MM.1S (cell line): Measurements from ENCODE around the gene GCSAM.

Experiments used
- DNase-seq: peaks from one replicate; pipeline ENCODE4 v3.0.0-alpha.2; 2015
- H2AFZ ChIP-seq: fragments of 300-600 bp; sonication (generic); 2 replicates; pipeline ENCODE4 v1.6.0; 2016; ENCODE audit warnings: antibody characterized with exemption, low read length
- H3F3A ChIP-seq: fragments of 300-600 bp; sonication (generic); 2 replicates; pipeline ENCODE4 v1.6.1; 2016; ENCODE audit warnings: mild to moderate bottlenecking, antibody characterized with exemption, low read length, moderate library complexity, mixed read lengths; ENCODE audit not compliant: insufficient read depth
- H3K27ac ChIP-seq: fragments of 300-600 bp; sonication (generic); 2 replicates; pipeline ENCODE4 v1.5.1; 2016; ENCODE audit warnings: mild to moderate bottlenecking, low read length
- H3K27me3 ChIP-seq: fragments of 300-600 bp; sonication (generic); replicated peaks from 2 replicates; pipeline ENCODE4 v1.6.0; 2016; ENCODE audit warnings: low read length; ENCODE audit not compliant: insufficient read depth
- H3K36me3 ChIP-seq: fragments of 300-600 bp; sonication (generic); replicated peaks from 2 replicates; pipeline ENCODE4 v1.6.1; 2016; ENCODE audit warnings: mild to moderate bottlenecking, low read length, mixed read lengths; ENCODE audit not compliant: insufficient read depth
- H3K4me1 ChIP-seq: fragments of 300-600 bp; sonication (generic); 2 replicates; pipeline ENCODE4 v1.6.1; 2016; ENCODE audit warnings: low read length, mixed read lengths
- H3K4me2 ChIP-seq: fragments of 300-600 bp; sonication (generic); 2 replicates; pipeline ENCODE4 v1.6.0; 2016; ENCODE audit warnings: low read depth, low read length
- H3K4me3 ChIP-seq: fragments of 300-600 bp; sonication (generic); 2 replicates; pipeline ENCODE4 v1.5.1; 2016; ENCODE audit warnings: low read length, mixed read lengths
- H3K79me2 ChIP-seq: fragments of 300-600 bp; sonication (generic); 2 replicates; pipeline ENCODE4 v1.6.1; 2016; ENCODE audit warnings: mixed run types, low read length, mixed read lengths
- H3K9ac ChIP-seq: fragments of 300-600 bp; sonication (generic); 2 replicates; pipeline ENCODE4 v1.6.1; 2016; ENCODE audit warnings: low read length, mixed read lengths
- H3K9me2 ChIP-seq: fragments of 300-600 bp; sonication (generic); replicated peaks from 2 replicates; pipeline ENCODE4 v1.6.1; 2016; ENCODE audit warnings: mild to moderate bottlenecking, low read length, mixed read lengths; ENCODE audit not compliant: insufficient read depth
- H3K9me3 ChIP-seq: fragments of 300-600 bp; sonication (generic); replicated peaks from 2 replicates; pipeline ENCODE4 v1.6.1; 2016; ENCODE audit warnings: mild to moderate bottlenecking, low read length, mixed read lengths; ENCODE audit not compliant: insufficient read depth
- H4K20me1 ChIP-seq: fragments of 300-600 bp; sonication (generic); 2 replicates; pipeline ENCODE4 v1.6.1; 2016; ENCODE audit warnings: mild to moderate bottlenecking, low read length, moderate library complexity, mixed read lengths; ENCODE audit not compliant: insufficient read depth
- CTCF ChIP-seq: fragments of 300-600 bp; sonication (generic); IDR thresholded peaks from 2 replicates; pipeline ENCODE4 v1.5.1; 2016; ENCODE audit warnings: antibody characterized with exemption, low read length, mixed read lengths
- EZH2 ChIP-seq: fragments of 300-600 bp; sonication (generic); optimal IDR thresholded peaks from 2 replicates; pipeline ENCODE3; 2017; ENCODE audit warnings: low read depth, mild to moderate bottlenecking, antibody characterized with exemption, low read length, mixed read lengths
- EZH2phosphoT487 ChIP-seq: fragments of 300-600 bp; sonication (generic); IDR thresholded peaks from 2 replicates; pipeline ENCODE4 v1.6.1; 2018; ENCODE audit warnings: antibody characterized with exemption, low read length

GCSAM gene

GRCh38 chr3:112089956-112090886, 42.8 kb downstream of the GCSAM start:
- no peaks in the 10 kb centered on the region for H3K36me3 ChIP-seq
- no peak overlapping the region for H2AFZ ChIP-seq
- peak overlapping the region; percentile 98 for H3K27ac ChIP-seq
- TF ChIP-seq CTCF (no peak), EZH2 (no peak)
- no peaks in the 10 kb centered on the region for H3K9me3 ChIP-seq
- peaks cover 48% of the 10 kb centered on the region for H3F3A ChIP-seq
- peak overlapping the region; percentile 78 for H3K9ac ChIP-seq
- H3K4me3 ChIP-seq = peak overlapping the region; percentile 43
- DNase-seq = peak; percentile 78
- H4K20me1 ChIP-seq = no peaks in the 10 kb centered on the region
- no peaks in the 10 kb centered on the region for H3K27me3 ChIP-seq
- peaks cover 53% of the 10 kb centered on the region for H3K4me1 ChIP-seq
- peaks cover 61% of the 10 kb centered on the region for H3K79me2 ChIP-seq
- H3K9me2 ChIP-seq = no peaks in the 10 kb centered on the region
- peak overlapping the region; percentile 69 for H3K4me2 ChIP-seq

DNA sequence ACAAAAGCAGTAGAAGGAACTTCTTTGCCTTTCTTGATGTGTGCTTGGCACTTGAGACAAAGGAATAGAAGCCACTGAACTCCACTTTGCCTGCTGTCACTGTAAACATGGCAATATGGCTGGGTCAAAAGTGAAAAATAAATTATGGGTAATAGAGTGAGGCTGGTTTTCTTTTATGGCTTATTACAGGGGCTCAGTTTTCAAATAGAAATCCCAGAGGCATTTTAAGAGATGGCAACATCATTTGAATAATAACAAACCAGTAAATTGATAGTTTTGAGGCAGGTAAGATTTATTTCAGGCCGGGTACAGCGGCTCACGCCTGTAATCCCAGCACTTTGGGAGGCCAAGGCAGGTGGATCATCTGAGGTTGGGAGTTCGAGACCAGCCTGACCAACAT, 44.1 kb downstream of the GCSAM start:
- TF ChIP-seq EZH2phosphoT487 = no peak
- no peak for TF ChIP-seq EZH2
- TF ChIP-seq CTCF = no peak
- Histone ChIP-seq H3K9ac (no peak overlapping the region), H3K27me3 (no peaks in the 10 kb centered on the region; the same call in 1 of the 2 replicates), H3K36me3 (no peaks in the 10 kb centered on the region), H3K4me3 (no peak overlapping the region), H3K9me2 (no peaks in the 10 kb centered on the region), H3K9me3 (no peaks in the 10 kb centered on the region), H3K79me2 (peaks cover 48% of the 10 kb centered on the region), H2AFZ (no peak overlapping the region), H3K27ac (peak overlapping the region; percentile 98; the same call in 1 of the 2 replicates), H3K4me1 (peaks cover 53% of the 10 kb centered on the region), H4K20me1 (no peaks in the 10 kb centered on the region), H3F3A (peaks cover 52% of the 10 kb centered on the region), H3K4me2 (0 out of 2 replicates have a peak overlapping the region, but pooled peaks have one; percentile 1)
- no peak for DNase-seq

DNA sequence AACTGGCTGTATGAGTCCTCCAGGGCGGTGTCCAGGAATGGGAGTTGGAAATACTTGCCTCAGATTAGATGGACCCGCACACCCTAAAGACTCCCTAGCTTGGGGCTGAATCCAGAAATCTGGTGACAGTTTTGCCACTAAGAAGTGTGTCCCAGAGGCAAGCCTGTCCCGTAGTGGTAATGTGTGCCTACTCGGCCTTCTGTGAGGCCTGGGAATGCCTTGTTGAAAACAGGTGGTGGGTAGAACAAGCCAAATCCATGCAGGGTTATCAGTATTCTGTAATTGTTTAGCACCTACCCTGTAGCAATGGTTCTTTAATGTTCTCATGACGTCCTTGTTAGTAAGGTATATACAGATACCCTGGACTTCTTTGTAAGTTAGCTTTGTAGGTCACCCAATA, 45.3 kb downstream of the GCSAM start:
- H3K27me3 ChIP-seq = no peaks in the 10 kb centered on the region; the same call in 1 of the 2 replicates
- H2AFZ ChIP-seq = no peak overlapping the region
- no peak overlapping the region for H3K27ac ChIP-seq
- DNase-seq = no peak
- peaks cover 46% of the 10 kb centered on the region for H3F3A ChIP-seq
- peaks cover 45% of the 10 kb centered on the region for H3K4me1 ChIP-seq
- no peaks in the 10 kb centered on the region for H4K20me1 ChIP-seq
- H3K36me3 ChIP-seq = no peaks in the 10 kb centered on the region
- TF ChIP-seq EZH2 = no peak
- TF ChIP-seq CTCF = no peak
- no peak for TF ChIP-seq EZH2phosphoT487
- peak overlapping the region; percentile 93 for H3K4me2 ChIP-seq
- H3K79me2 ChIP-seq = peaks cover 38% of the 10 kb centered on the region
- H3K9ac ChIP-seq = no peak overlapping the region
- peak overlapping the region; percentile 69 for H3K4me3 ChIP-seq
- H3K9me3 ChIP-seq = no peaks in the 10 kb centered on the region
- no peaks in the 10 kb centered on the region for H3K9me2 ChIP-seq
